ENCODE data around the gene PPP4C. TPM values are rescaled to one million over a fixed set of nuclear protein-coding genes. Genes with fewer than 3 reads are reported as not detected.

Gene PPP4C
- total RNA-seq, 2 donors from 2014 or later, result 111 to 156 TPM

DNA sequence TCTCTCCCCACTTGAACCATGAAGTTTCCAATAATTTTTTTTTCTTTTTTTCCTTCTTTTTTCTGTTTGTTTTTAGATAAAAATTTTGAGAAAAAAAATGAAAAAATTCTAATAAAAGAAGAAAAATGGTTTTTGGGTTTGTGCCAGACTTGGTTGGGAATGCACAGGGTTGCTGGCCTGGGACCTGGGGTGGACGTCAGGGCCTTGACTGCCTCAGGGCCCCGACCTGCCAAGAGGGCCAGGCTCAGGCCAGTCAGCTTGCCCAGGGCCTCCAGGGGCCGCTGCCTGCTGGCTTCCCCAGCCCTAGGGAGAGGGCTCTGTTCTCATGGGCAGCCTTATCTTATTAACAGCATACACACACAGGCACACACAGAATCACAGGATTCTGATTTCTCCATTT, 9.5 kb downstream of the PPP4C start:
- TF ChIP-seq, protein P1, sequence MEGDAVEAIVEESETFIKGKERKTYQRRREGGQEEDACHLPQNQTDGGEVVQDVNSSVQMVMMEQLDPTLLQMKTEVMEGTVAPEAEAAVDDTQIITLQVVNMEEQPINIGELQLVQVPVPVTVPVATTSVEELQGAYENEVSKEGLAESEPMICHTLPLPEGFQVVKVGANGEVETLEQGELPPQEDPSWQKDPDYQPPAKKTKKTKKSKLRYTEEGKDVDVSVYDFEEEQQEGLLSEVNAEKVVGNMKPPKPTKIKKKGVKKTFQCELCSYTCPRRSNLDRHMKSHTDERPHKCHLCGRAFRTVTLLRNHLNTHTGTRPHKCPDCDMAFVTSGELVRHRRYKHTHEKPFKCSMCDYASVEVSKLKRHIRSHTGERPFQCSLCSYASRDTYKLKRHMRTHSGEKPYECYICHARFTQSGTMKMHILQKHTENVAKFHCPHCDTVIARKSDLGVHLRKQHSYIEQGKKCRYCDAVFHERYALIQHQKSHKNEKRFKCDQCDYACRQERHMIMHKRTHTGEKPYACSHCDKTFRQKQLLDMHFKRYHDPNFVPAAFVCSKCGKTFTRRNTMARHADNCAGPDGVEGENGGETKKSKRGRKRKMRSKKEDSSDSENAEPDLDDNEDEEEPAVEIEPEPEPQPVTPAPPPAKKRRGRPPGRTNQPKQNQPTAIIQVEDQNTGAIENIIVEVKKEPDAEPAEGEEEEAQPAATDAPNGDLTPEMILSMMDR (IDR thresholded peaks at IDR 0.05), result no peak
- no peak overlapping the region for H3K9ac ChIP-seq (ENCODE audit: low read depth in 2 of 2, low read length in 2 of 2)
- no peak overlapping the region for H3K27ac ChIP-seq
- no peak for DNase-seq
- H3K36me3 ChIP-seq, result peaks cover 14% of the 10 kb centered on the region
- intact Hi-C loops (cut with DNase I), result no loop called here
- H3K27me3 ChIP-seq, result no peaks in the 10 kb centered on the region
- no peak overlapping the region for H3K4me3 ChIP-seq
- H3K4me1 ChIP-seq, result no peaks in the 10 kb centered on the region
- no peaks in the 10 kb centered on the region for H3K9me3 ChIP-seq

DNA sequence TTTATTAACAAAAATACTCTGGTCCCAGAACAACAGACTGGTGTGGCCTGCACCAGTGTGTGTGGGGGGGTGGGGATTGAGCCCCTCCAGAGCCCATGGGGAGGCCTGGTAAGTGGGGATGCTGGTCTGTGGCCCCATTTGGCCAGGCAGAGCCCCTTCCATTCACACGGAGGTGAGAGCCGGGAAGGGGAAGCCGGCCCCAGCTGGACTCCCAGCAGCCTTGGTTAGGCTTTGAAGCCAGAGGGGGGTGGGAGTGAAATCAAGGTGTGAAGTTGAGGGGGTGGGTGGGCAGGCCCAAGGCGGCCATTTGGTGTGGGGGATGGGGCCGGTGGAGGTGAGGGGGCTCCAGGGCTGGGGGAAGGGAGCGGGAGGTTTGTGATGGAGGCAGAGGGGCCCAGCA, 10.0 kb downstream of the PPP4C start:
- no peak overlapping the region for H3K4me3 ChIP-seq
- H3K36me3 ChIP-seq, result peaks cover 14% of the 10 kb centered on the region
- no peak for DNase-seq
- intact Hi-C loops (cut with DNase I), result no loop called here
- no peak overlapping the region for H3K9ac ChIP-seq (ENCODE audit: low read depth in 2 of 2, low read length in 2 of 2)
- H3K27ac ChIP-seq, result no peak overlapping the region
- no peaks in the 10 kb centered on the region for H3K27me3 ChIP-seq
- H3K4me1 ChIP-seq, result no peaks in the 10 kb centered on the region
- TF ChIP-seq, protein P1 (IDR thresholded peaks at IDR 0.05), result no peak
- no peaks in the 10 kb centered on the region for H3K9me3 ChIP-seq

DNA sequence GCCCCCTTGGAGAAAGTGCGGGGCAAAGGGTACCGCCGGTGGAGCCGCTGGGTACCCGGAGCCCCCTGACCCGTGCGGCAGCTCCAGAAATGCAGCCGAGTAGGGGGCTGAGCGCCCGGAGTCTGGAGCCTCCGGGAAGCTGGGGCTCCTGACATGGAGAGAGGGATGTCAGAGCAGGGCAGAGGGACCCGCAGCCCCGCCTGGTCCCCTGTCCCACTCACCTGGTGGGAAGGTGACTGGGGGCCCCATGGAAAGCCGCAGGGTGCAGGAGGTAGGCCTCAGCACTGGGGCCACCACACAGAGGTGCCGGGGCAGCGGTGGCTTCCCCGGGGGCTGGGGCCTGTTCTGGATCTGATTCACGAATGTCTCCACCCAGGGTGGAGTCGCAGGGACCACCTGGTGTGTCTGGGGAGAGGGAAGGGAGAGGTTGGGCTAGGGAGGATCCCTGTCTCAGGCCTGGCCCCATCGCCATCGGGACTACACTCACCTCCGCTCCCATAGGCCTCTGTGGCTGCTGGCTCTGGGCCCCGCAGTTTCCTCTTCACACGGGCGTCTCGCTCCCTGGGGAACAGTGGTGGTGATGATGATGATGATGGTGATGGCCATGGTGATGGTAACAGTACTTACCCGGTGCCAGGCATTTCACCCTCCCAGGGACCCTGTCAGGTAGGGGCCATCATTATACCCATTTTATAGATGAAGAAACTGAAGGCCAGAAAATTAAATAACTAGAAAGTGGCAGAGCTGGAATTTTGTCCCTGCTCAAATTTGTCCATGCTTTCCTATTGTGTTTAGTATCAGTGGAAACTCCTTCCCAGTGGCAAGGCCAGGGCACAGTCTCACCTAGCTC, 10.7 kb downstream of the PPP4C start:
- peaks cover 5% of the 10 kb centered on the region for H3K4me1 ChIP-seq
- H3K27ac ChIP-seq, result no peak overlapping the region
- TF ChIP-seq, protein P1 (IDR thresholded peaks at IDR 0.05), result no peak
- H3K9me3 ChIP-seq, result no peaks in the 10 kb centered on the region
- intact Hi-C loops (cut with DNase I), result no loop called here
- H3K36me3 ChIP-seq, result peaks cover 14% of the 10 kb centered on the region
- peak overlapping the region in 1 of 2 donors; percentile 2 for H3K9ac ChIP-seq (ENCODE audit: low read depth in 2 of 2, low read length in 2 of 2)
- DNase-seq, result no peak
- no peaks in the 10 kb centered on the region for H3K27me3 ChIP-seq
- H3K4me3 ChIP-seq, result no peak overlapping the region

DNA sequence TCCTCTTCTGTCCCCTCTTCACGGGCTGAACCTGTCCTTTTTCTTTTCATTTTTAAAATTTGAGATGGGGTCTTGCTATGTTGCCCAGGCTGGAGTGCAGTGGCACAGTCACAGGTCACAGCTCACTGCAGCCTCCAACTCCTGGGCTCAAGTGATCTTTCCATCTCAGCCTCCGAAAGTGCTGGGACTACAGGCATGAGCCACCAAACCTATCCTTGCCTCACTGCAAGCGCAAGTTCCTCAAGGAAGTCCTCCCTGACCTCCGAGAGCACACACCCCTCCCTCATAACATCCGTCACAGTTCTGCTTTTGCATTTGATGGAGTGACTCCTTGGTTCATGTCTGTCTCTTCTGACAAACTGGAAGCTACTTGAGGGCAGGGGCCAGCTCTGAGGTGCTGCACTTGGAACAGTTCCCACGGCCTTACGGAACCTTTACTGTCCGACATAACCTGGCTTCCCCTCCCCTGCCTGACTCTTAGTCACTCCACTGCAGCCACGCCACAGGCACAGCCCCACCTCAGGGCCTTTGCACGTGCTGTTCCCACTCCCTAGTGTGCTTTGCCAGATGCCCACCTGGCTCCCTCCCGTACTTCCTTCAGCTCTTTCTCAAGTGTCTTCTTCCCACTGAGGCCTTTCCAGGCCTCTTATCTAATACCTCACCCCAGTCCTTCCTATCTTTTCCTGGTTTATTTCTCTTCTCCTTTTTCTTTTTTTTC, 11.5 kb downstream of the PPP4C start:
- intact Hi-C loops (cut with DNase I), result no loop called here
- no peak for DNase-seq
- TF ChIP-seq, protein P1 (IDR thresholded peaks at IDR 0.05), result no peak
- Histone ChIP-seq H3K27ac (no peak overlapping the region), H3K9ac (ENCODE audit: low read depth in 2 of 2, low read length in 2 of 2) (no peak overlapping the region), H3K36me3 (peaks cover 14% of the 10 kb centered on the region), H3K4me3 (no peak overlapping the region), H3K4me1 (peaks cover 8% of the 10 kb centered on the region), H3K27me3 (no peaks in the 10 kb centered on the region), H3K9me3 (no peaks in the 10 kb centered on the region)

DNA sequence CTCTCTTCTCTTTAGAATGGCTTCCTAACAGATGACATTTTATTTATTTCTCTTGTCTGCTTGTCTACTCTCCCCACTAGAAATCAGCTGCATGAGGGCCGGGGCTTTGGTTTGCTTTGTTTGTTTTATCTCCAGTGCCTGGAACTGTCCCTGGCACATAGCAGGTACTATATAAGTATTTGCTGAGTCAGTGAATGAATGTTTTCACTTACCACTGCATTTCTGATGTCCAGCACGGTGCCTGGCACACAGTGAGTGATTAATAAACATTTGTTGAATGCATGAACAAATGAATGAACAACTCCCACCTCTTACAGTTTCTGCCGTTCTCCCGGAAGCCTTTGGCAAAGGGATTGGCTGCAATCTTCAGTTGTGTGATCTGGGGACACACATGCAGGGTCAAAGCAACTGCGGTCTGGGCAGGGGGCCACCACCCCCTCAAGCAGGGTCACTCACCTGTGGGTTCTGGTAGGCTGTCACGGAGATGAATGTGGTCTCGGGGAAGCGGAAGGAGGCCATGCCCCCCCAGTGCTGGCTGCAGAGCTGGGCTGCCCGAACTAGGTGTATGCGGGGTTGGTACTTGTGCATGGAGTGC, 12.5 kb downstream of the PPP4C start:
- DNase-seq, result no peak
- Histone ChIP-seq H3K9ac (ENCODE audit: low read depth in 2 of 2, low read length in 2 of 2) (no peak overlapping the region), H3K36me3 (peaks cover 14% of the 10 kb centered on the region), H3K4me3 (no peak overlapping the region), H3K9me3 (no peaks in the 10 kb centered on the region), H3K4me1 (peaks cover 10% of the 10 kb centered on the region), H3K27me3 (no peaks in the 10 kb centered on the region), H3K27ac (no peak overlapping the region)
- intact Hi-C loops (cut with DNase I), result no loop called here
- TF ChIP-seq, protein P1 (IDR thresholded peaks at IDR 0.05), result no peak

All from colonic mucosa (tissue), 4 donors.